Esophagus (tissue), 2 donors: Measurements from ENCODE around the gene FAM151A. TPM values are rescaled to one million over a fixed set of nuclear protein-coding genes. Genes with fewer than 3 reads are reported as not detected.
"Not testable (repeated sequence)": the region's sequence is repeated elsewhere in the genome, so short reads cannot be mapped to it uniquely, and the experiment has no call there.

Experiments
- H3K27ac ChIP-seq, 2 donors: one replicate each; pipeline ENCODE4 v1.5.1; 2013; ENCODE audit warnings: low read depth in 2 of 2, mild to moderate bottlenecking in 2 of 2, inconsistent platforms in 1 of 2, low read length in 1 of 2, moderate library complexity in 1 of 2
- H3K27me3 ChIP-seq, 2 donors: one replicate each; pipeline ENCODE4 v1.6.1; 2013; ENCODE audit warnings: low read length in 2 of 2, control low read depth in 1 of 2, mild to moderate bottlenecking in 1 of 2; ENCODE audit not compliant: insufficient read depth in 2 of 2, control insufficient read depth in 1 of 2
- H3K36me3 ChIP-seq, 2 donors: one replicate each; pipeline ENCODE4 v1.6.1; 2013; ENCODE audit warnings: low read length in 1 of 2; ENCODE audit not compliant: control insufficient read depth in 2 of 2, insufficient read depth in 2 of 2
- H3K4me1 ChIP-seq, 2 donors: one replicate each; pipeline ENCODE4 v1.6.1; 2013; ENCODE audit warnings: low read length in 1 of 2; ENCODE audit not compliant: control insufficient read depth in 2 of 2, insufficient read depth in 2 of 2
- H3K4me3 ChIP-seq, 2 donors: one replicate each; pipeline ENCODE4 v1.5.1; 2013; ENCODE audit warnings: low read length in 2 of 2, mild to moderate bottlenecking in 2 of 2, low read depth in 1 of 2, moderate library complexity in 1 of 2
- H3K9me3 ChIP-seq, 2 donors: one replicate each; pipeline ENCODE4 v1.6.1; 2013; ENCODE audit warnings: mild to moderate bottlenecking in 2 of 2, low read depth in 1 of 2, low read length in 1 of 2, moderate library complexity in 1 of 2; ENCODE audit not compliant: control insufficient read depth in 2 of 2, insufficient read depth in 1 of 2
- WGBS, 2 donors: extraction: QIAGEN DNeasy Blood & Tissue Kit; methylation state at CpG; one replicate each; pipeline ENCODE4 v1.1.7; 2013; 5-methylcytosine and 5-hydroxymethylcytosine counted together
- polyA plus RNA-seq, 2 donors: library from polyadenylated mRNA; stranded (reverse); fragments of 200-250 nt; gene quantifications; one replicate each; pipeline ENCODE4 v1.2.3, GENCODE V29; 2013
- donor health status: healthy with polysubstance abuse.
- donor health status: Bipolar disorder and iron deficiency.

Gene FAM151A
- polyA plus RNA-seq, 2 donors: 0.24 to 0.26 TPM

- no peaks in the 10 kb centered on the region for H3K36me3 ChIP-seq
- 73 to 83% methylated on average over 4 of the region's 4 CpGs for WGBS, 2 donors
- H3K27ac ChIP-seq: no peak overlapping the region
- no peaks in the 10 kb centered on the region for H3K27me3 ChIP-seq
- peaks cover 0 to 8% of the 10 kb centered on the region in 2 donors for H3K9me3 ChIP-seq
- H3K4me1 ChIP-seq: no peaks in the 10 kb centered on the region
- H3K4me3 ChIP-seq: no peak overlapping the region
These were observed 17.0 kb upstream of the FAM151A start for GRCh38 chr1:54640361-54640760.

- not testable (repeated sequence) for H3K4me1 ChIP-seq, H3K36me3 ChIP-seq, H3K4me3 ChIP-seq, H3K9me3 ChIP-seq, H3K27ac ChIP-seq, H3K27me3 ChIP-seq
- 73 to 74% methylated on average over 14 of the region's 14 CpGs for WGBS, 2 donors
These were observed 13.4 kb upstream of the FAM151A start for GRCh38 chr1:54636461-54637446.

GRCh38 chr1:54635804-54636203 lies 12.5 kb upstream of the FAM151A start:
- not testable (repeated sequence) for H3K27me3 ChIP-seq, H3K36me3 ChIP-seq, H3K4me3 ChIP-seq, H3K4me1 ChIP-seq, H3K9me3 ChIP-seq, H3K27ac ChIP-seq
- WGBS, 2 donors: 69 to 86% methylated on average over 7 of the region's 7 CpGs

- H3K4me1 ChIP-seq: no peaks in the 10 kb centered on the region
- no peak overlapping the region for H3K27ac ChIP-seq
- H3K36me3 ChIP-seq: no peaks in the 10 kb centered on the region
- no peaks in the 10 kb centered on the region for H3K27me3 ChIP-seq
- H3K9me3 ChIP-seq: no peaks in the 10 kb centered on the region
- 67% methylated on average over 10 of the region's 10 CpGs; no CpG with 5 or more reads in 1 of the 2 donors for WGBS, 2 donors
- H3K4me3 ChIP-seq: no peak overlapping the region
These were observed 3.9 kb upstream of the FAM151A start for GRCh38 chr1:54627196-54627595.

- no peaks in the 10 kb centered on the region for H3K9me3 ChIP-seq
- H3K27me3 ChIP-seq: no peaks in the 10 kb centered on the region
- H3K27ac ChIP-seq: no peak overlapping the region
- H3K4me1 ChIP-seq: no peaks in the 10 kb centered on the region
- H3K36me3 ChIP-seq: no peaks in the 10 kb centered on the region
- 63 to 78% methylated on average over 8 of the region's 8 CpGs for WGBS, 2 donors
- H3K4me3 ChIP-seq: no peak overlapping the region
These were observed 1.4 kb upstream of the FAM151A start for GRCh38 chr1:54624466-54625464.

- H3K27ac ChIP-seq: no peak overlapping the region
- no peaks in the 10 kb centered on the region for H3K36me3 ChIP-seq
- H3K4me3 ChIP-seq: no peak overlapping the region
- H3K27me3 ChIP-seq: no peaks in the 10 kb centered on the region
- no peaks in the 10 kb centered on the region for H3K9me3 ChIP-seq
- H3K4me1 ChIP-seq: peaks cover 0 to 8% of the 10 kb centered on the region in 2 donors
- WGBS, 2 donors: 84 to 85% methylated on average over 8 of the region's 8 CpGs
These were observed 3.6 kb downstream of the FAM151A start for GRCh38 chr1:54619749-54620148.

GRCh38 chr1:54615531-54616279 lies 7.6 kb downstream of the FAM151A start:
- Histone ChIP-seq H3K27me3 (no peaks in the 10 kb centered on the region), H3K4me3 (no peak overlapping the region), H3K27ac (no peak overlapping the region), H3K4me1 (peaks cover 0 to 8% of the 10 kb centered on the region in 2 donors), H3K9me3 (no peaks in the 10 kb centered on the region), H3K36me3 (no peaks in the 10 kb centered on the region)
- 37 to 49% methylated on average over 13 of the region's 13 CpGs for WGBS, 2 donors

GRCh38 chr1:54614563-54614962 lies 8.8 kb downstream of the FAM151A start:
- H3K9me3 ChIP-seq: peaks cover 0 to 4% of the 10 kb centered on the region in 2 donors
- no peak overlapping the region for H3K4me3 ChIP-seq
- 75 to 81% methylated on average over 8 of the region's 8 CpGs for WGBS, 2 donors
- H3K27ac ChIP-seq: no peak overlapping the region
- H3K4me1 ChIP-seq: peaks cover 0 to 8% of the 10 kb centered on the region in 2 donors
- H3K27me3 ChIP-seq: no peaks in the 10 kb centered on the region
- peaks cover 0 to 5% of the 10 kb centered on the region in 2 donors for H3K36me3 ChIP-seq

- WGBS, 2 donors: 64 to 68% methylated on average over 2 of the region's 2 CpGs
- Histone ChIP-seq H3K4me3 (no peak overlapping the region), H3K36me3 (peaks cover 0 to 5% of the 10 kb centered on the region in 2 donors), H3K9me3 (peaks cover 0 to 4% of the 10 kb centered on the region in 2 donors), H3K27ac (no peak overlapping the region), H3K4me1 (peaks cover 0 to 8% of the 10 kb centered on the region in 2 donors), H3K27me3 (no peaks in the 10 kb centered on the region)
These were observed 9.3 kb downstream of the FAM151A start for GRCh38 chr1:54614024-54614423.
